ENCODE results near the gene SPPL2B. TPM values are rescaled to one million over a fixed set of nuclear protein-coding genes. Genes with fewer than 3 reads are reported as not detected.

Gene SPPL2B
- total RNA-seq, 2 experiments from 2014 or later = 90.6 to 101 TPM

DNA sequence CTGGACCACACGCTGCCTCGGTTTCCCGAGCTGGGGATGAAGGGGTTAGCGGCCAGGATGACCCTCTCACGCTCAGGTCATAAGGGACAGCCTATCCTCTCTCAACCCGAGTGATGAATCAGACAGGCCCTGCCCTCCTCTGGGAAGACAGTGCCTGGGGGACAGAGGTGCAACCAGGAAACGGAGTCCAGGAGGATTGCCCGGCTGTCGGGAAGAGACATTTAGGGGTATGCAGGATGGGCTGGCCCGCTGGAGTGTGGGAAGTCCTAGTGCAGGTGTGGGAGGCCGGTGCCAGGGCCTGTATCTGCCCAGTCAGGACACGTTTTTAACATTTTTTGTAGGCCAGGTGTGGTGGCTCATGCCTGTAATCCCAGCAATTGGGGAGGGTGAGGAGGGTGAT lies 8.4 kb upstream of the SPPL2B start:
- DNase-seq = no peak
- H3K27ac Mint-ChIP-seq = no peak overlapping the region
- peaks cover 2% of the 10 kb centered on the region for H3K27me3 Mint-ChIP-seq
- H3K9me3 Mint-ChIP-seq = peaks cover 3% of the 10 kb centered on the region
- no peak for ATAC-seq (ENCODE audit: low read depth)
- POLR2A ChIA-PET = no interaction called here
- peaks cover 4% of the 10 kb centered on the region for H3K4me1 Mint-ChIP-seq
- no peaks in the 10 kb centered on the region for H3K36me3 Mint-ChIP-seq
- H3K4me3 Mint-ChIP-seq = no peak overlapping the region

DNA sequence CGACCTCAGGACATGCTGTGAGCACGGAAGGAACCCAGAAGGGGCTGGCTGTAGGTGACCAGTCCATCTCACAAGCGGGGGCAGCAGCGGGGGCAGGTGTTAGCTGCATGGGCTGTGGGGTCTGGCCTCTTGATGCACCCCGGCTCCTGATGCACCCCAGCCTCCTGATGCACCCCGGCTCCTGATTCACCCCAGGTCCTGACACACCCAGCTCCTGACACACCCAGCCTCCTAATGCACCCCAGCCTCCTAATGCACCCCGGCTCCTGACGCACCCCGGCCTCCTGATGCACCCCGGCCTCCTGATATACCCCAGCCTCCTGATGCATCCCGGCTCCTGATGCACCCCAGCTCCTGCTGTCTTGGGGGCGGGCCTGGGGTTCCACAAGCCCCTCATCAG lies 7.5 kb upstream of the SPPL2B start:
- POLR2A ChIA-PET = interaction anchor here (0.7 kb wide), 1 partner anchor 126 kb away, joined by 3 read pairs; no protein-coding TSS in a partner anchor
- H3K4me3 Mint-ChIP-seq = no peak overlapping the region
- DNase-seq (no peak), ATAC-seq (ENCODE audit: low read depth) (no peak)
- H3K27ac Mint-ChIP-seq = no peak overlapping the region
- peaks cover 1% of the 10 kb centered on the region for H3K27me3 Mint-ChIP-seq
- no peaks in the 10 kb centered on the region for H3K9me3 Mint-ChIP-seq
- peaks cover 6% of the 10 kb centered on the region for H3K36me3 Mint-ChIP-seq
- peaks cover 11% of the 10 kb centered on the region for H3K4me1 Mint-ChIP-seq

- Mint-ChIP-seq H3K27me3 (peaks cover 1% of the 10 kb centered on the region), H3K9me3 (no peaks in the 10 kb centered on the region), H3K36me3 (peaks cover 8% of the 10 kb centered on the region), H3K27ac (no peak overlapping the region), H3K4me1 (peaks cover 16% of the 10 kb centered on the region), H3K4me3 (no peak overlapping the region)
- POLR2A ChIA-PET = interaction anchor here (0.5 to 0.7 kb wide), 2 partner anchors 116 to 125 kb away, joined by 3 read pairs; no protein-coding TSS in a partner anchor
- no peak for DNase-seq
- ATAC-seq (ENCODE audit: low read depth) = no peak
Observed at GRCh38 chr19:2321565-2322283, 6.8 kb upstream of the SPPL2B start.

GRCh38 chr19:2323707-2324106 lies 4.8 kb upstream of the SPPL2B start:
- Mint-ChIP-seq H3K27me3 (no peaks in the 10 kb centered on the region), H3K27ac (no peak overlapping the region), H3K36me3 (peaks cover 10% of the 10 kb centered on the region), H3K4me1 (peaks cover 29% of the 10 kb centered on the region), H3K4me3 (no peak overlapping the region), H3K9me3 (no peaks in the 10 kb centered on the region)
- DNase-seq (no peak), ATAC-seq (ENCODE audit: low read depth) (no peak)
- POLR2A ChIA-PET = interaction anchor here (0.6 kb wide), 1 partner anchor 115 kb away, joined by 4 read pairs; no protein-coding TSS in a partner anchor

GRCh38 chr19:2324220-2324948 lies 4.1 kb upstream of the SPPL2B start:
- Mint-ChIP-seq H3K9me3 (no peaks in the 10 kb centered on the region), H3K4me3 (no peak overlapping the region), H3K27me3 (no peaks in the 10 kb centered on the region), H3K27ac (no peak overlapping the region), H3K4me1 (peaks cover 32% of the 10 kb centered on the region), H3K36me3 (peaks cover 10% of the 10 kb centered on the region)
- POLR2A ChIA-PET = interaction anchor here (0.6 kb wide), 1 partner anchor 574 kb away, joined by 4 read pairs; no protein-coding TSS in a partner anchor
- ATAC-seq (ENCODE audit: low read depth) (no peak), DNase-seq (no peak)

DNA sequence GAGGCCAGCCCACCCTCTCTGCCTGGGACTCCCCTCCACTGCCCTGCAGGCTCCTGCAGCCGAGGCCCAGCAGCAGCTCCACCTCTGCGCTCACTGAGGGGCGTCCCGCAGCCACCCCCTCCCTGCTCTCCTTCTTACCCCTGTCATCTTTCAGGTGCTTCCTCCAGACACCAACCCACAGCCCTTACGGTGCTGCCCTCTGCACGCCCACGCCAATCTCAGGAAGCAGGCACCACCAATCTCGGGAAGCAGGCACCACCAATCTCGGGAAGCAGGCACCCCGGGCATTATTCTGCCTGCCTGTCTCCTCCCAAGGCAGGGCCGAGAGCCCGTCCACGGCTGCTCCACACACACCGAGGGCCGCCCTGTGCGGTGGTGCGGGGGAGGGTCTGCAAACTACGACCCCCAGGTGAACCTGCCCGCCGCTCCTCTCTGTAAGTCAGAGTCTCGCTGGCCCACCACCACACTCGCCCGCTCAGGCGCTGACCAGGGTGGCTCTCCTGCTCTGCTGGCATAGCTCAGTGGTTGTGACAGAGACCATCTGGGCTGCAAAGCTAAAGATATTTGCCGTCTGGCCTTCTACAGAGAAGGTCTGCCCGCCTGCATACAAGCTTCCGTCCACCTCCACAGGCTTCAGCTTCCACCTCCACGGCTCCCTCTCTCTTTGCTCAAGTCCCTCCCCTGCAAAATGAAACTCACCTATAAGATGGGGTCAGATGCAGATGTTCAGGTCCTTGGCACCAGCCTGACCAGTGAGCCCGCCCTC lies 3.0 kb upstream of the SPPL2B start:
- no peak for ATAC-seq (ENCODE audit: low read depth)
- H3K27me3 Mint-ChIP-seq = no peaks in the 10 kb centered on the region
- no peak for DNase-seq
- peak overlapping the region; percentile 37 for H3K4me3 Mint-ChIP-seq
- peaks cover 41% of the 10 kb centered on the region for H3K4me1 Mint-ChIP-seq
- POLR2A ChIA-PET = no interaction called here
- H3K9me3 Mint-ChIP-seq = no peaks in the 10 kb centered on the region
- H3K27ac Mint-ChIP-seq = peak overlapping the region; percentile 73
- peaks cover 10% of the 10 kb centered on the region for H3K36me3 Mint-ChIP-seq

DNA sequence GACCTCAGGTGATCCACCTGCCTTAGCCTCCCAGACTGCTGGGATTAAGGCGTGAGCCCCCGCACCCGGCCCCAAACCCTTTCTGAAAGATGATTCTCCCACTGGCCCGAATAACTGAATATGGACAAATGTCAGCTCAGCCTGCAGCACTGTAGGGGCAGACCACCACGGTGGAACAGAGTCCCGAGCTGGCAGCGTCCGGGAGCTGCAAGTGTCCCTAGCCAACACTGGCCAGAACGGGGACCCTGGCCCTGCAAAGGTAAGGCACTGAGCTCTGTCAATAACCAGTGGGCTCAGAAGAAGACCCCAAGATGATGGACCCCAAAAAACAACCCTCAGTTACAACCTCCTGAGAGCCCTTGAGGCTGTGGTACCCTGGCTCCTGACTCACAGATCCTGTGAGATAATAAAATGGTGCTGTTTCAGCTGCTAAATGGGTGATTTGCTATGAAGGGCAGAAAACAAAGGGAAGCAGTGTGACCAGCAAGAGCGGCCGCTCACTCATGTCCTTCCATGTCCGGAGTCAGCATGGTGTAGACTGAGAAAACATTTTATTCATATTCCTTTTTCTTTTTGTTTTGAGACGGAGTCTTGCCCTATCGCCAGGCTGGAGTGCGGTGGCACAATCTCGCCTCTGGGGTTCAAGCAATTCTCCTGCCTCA lies 1.7 kb upstream of the SPPL2B start:
- H3K4me1 Mint-ChIP-seq = peaks cover 46% of the 10 kb centered on the region
- H3K9me3 Mint-ChIP-seq = no peaks in the 10 kb centered on the region
- H3K27me3 Mint-ChIP-seq = no peaks in the 10 kb centered on the region
- ATAC-seq (ENCODE audit: low read depth) = no peak
- peak overlapping the region; percentile 100 for H3K27ac Mint-ChIP-seq
- POLR2A ChIA-PET = interaction anchor here (0.5 to 2.7 kb wide), 5 partner anchors 43 to 295 kb away, joined by 3 to 12 read pairs (median 4); partner anchors contain the start of gene GADD45B
- peaks cover 10% of the 10 kb centered on the region for H3K36me3 Mint-ChIP-seq
- DNase-seq = no peak
- peak overlapping the region; percentile 100 for H3K4me3 Mint-ChIP-seq

DNA sequence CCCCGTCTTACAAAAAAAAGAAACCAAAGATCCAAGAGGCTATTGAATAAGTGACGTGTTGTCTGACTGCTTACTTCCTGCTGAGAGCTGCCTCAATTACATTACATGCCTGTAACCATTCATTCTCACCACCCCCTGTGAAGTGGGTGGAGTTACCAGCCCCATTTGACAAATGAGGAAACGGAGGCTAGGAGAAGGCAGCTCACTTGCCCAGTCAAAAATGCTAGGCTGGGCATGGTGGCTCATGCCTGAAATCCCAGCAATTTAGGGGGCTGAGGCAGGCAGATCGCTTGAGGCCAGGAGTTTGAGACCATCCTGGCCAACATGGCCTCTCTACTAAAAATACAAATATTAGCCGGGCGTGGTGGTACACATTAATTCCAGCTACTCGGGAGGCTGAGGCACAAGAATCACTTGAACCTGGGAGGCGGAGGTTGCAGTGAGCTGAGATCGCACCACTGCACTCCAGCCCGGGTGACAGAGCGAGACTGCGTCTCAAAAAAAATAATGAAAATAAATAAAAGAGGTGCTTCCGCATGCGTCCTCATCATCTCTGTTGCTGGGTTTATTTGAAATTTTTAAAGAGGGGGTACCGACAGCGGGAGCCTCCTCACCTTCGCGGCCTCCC lies 597 bp upstream of the SPPL2B start:
- DNase-seq (peak; percentile 63), ATAC-seq (ENCODE audit: low read depth) (peak; percentile 69)
- peak overlapping the region; percentile 100 for H3K27ac Mint-ChIP-seq
- POLR2A ChIA-PET = interaction anchor here (0.6 to 2.7 kb wide), 20 partner anchors 9 to 853 kb away, joined by 3 to 12 read pairs (median 3); partner anchors contain the start of genes GADD45B, LMNB2 and PLEKHJ1
- peak overlapping the region; percentile 100 for H3K4me3 Mint-ChIP-seq
- H3K27me3 Mint-ChIP-seq = no peaks in the 10 kb centered on the region
- H3K4me1 Mint-ChIP-seq = peaks cover 53% of the 10 kb centered on the region
- H3K36me3 Mint-ChIP-seq = peaks cover 10% of the 10 kb centered on the region
- no peaks in the 10 kb centered on the region for H3K9me3 Mint-ChIP-seq

GRCh38 chr19:2329149-2329478 lies 630 bp downstream of the SPPL2B start:
- Mint-ChIP-seq H3K4me3 (peak overlapping the region; percentile 100), H3K4me1 (peaks cover 57% of the 10 kb centered on the region), H3K27me3 (no peaks in the 10 kb centered on the region), H3K9me3 (no peaks in the 10 kb centered on the region), H3K27ac (peak overlapping the region; percentile 80), H3K36me3 (peaks cover 10% of the 10 kb centered on the region)
- DNase-seq (no peak), ATAC-seq (ENCODE audit: low read depth) (no peak)
- POLR2A ChIA-PET = interaction anchor here (0.8 to 2.0 kb wide), 4 partner anchors 38 to 93 kb away, joined by 3 to 8 read pairs (median 6); partner anchors contain the start of gene PLEKHJ1

DNA sequence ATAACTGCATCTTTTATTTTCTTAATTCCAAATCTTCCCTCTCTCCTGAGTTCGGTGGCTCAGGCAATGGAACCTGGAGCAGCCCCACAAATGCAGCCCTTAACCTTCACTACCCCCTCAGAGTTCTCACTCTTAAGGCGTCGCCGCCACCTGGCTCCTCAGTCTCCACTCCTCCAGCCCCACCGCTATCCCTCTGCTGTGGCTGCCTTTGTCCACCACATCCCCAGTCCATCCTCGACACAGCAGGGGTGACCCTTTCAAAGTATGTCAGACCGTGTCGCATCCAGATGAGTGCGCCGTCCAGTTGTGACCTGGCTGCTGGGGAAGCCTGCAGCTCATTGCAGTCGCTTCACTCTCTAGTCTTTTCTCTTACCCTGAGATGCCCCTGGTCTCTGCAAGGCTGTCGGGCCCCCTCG lies 1.0 kb downstream of the SPPL2B start:
- Mint-ChIP-seq H3K9me3 (no peaks in the 10 kb centered on the region), H3K36me3 (peaks cover 10% of the 10 kb centered on the region), H3K4me1 (peaks cover 54% of the 10 kb centered on the region), H3K27ac (peak overlapping the region; percentile 80), H3K4me3 (peak overlapping the region; percentile 100), H3K27me3 (no peaks in the 10 kb centered on the region)
- ATAC-seq (ENCODE audit: low read depth) (no peak), DNase-seq (no peak)
- POLR2A ChIA-PET = interaction anchor here (0.6 to 2.0 kb wide), 4 partner anchors 59 to 270 kb away, joined by 3 to 8 read pairs (median 5); no protein-coding TSS in a partner anchor

GRCh38 chr19:2330255-2330631 lies 1.8 kb downstream of the SPPL2B start:
- Mint-ChIP-seq H3K4me3 (no peak overlapping the region), H3K9me3 (no peaks in the 10 kb centered on the region), H3K4me1 (peaks cover 52% of the 10 kb centered on the region), H3K36me3 (peaks cover 11% of the 10 kb centered on the region), H3K27me3 (no peaks in the 10 kb centered on the region), H3K27ac (peak overlapping the region; percentile 94)
- ATAC-seq (ENCODE audit: low read depth) = no peak
- no peak for DNase-seq
- POLR2A ChIA-PET = interaction anchor here (0.6 to 1.0 kb wide), 3 partner anchors 99 to 269 kb away, joined by 3 to 7 read pairs (median 3); no protein-coding TSS in a partner anchor

- POLR2A ChIA-PET = interaction anchor here (0.9 kb wide), 1 partner anchor 148 kb away, joined by 3 read pairs; no protein-coding TSS in a partner anchor
- Mint-ChIP-seq H3K9me3 (peaks cover 2% of the 10 kb centered on the region), H3K36me3 (peaks cover 9% of the 10 kb centered on the region), H3K4me1 (peaks cover 50% of the 10 kb centered on the region), H3K27ac (peak overlapping the region; percentile 94), H3K4me3 (no peak overlapping the region), H3K27me3 (no peaks in the 10 kb centered on the region)
- ATAC-seq (ENCODE audit: low read depth) (no peak), DNase-seq (no peak)
Observed at GRCh38 chr19:2330632-2331284, 2.3 kb downstream of the SPPL2B start.

All from activated naive CD8-positive, alpha-beta T cell treated with anti-CD3 and anti-CD28 coated beads, Interleukin-2, amount 10 ng/mL, durations not matched to agents 7 days and 5 days (primary cell).